PC-3 (cell line): ENCODE data around the gene SPATA33. TPM values are rescaled to one million over a fixed set of nuclear protein-coding genes. Genes with fewer than 3 reads are reported as not detected.

Experiments
- ATAC-seq: fragments of 200-7000 bp; cut with Tn5 transposase; 2 replicates; pipeline ENCODE4 v1.9.1; 2020; ENCODE audit warnings: mild to moderate bottlenecking, moderate library complexity
- BruUV-seq: library from RNA; stranded (reverse); fragments of 400-500 nt; replicated peaks from 2 replicates; lab custom pipeline; 2021; lab: Mats Ljungman, UMichigan
- CTCF ChIA-PET: fragments of 300-600 bp; sonication (Branson Sonifier 250); formaldehyde crosslinking; loops from one replicate; lab custom pipeline; 2022; ENCODE audit warnings: antibody characterized with exemption; lab: Charles Lee
- POLR2A ChIA-PET: fragments of 300-600 bp; sonication (Branson Sonifier 250); formaldehyde crosslinking; loops from one replicate; lab custom pipeline; 2022; ENCODE audit warnings: antibody characterized with exemption; ENCODE audit not compliant: unreplicated experiment; lab: Charles Lee
- DNase-seq: peaks from one replicate; pipeline ENCODE4 v3.0.0-alpha.2; 2015
- H2AFZ ChIP-seq: fragments of 300-600 bp; sonication (generic); 2 replicates; pipeline ENCODE4 v1.6.0; 2016; ENCODE audit warnings: antibody characterized with exemption, low read length
- H3F3A ChIP-seq: fragments of 300-600 bp; sonication (generic); one replicate; pipeline ENCODE4 v1.6.0; 2017; ENCODE audit warnings: antibody characterized with exemption, low read length, control low read depth, mild to moderate bottlenecking; ENCODE audit not compliant: unreplicated experiment
- H3K27ac ChIP-seq: fragments of 300-600 bp; sonication (generic); 2 replicates; pipeline ENCODE4 v1.5.1; 2016; ENCODE audit warnings: mild to moderate bottlenecking, low read length
- H3K27me3 ChIP-seq: fragments of 300-600 bp; sonication (generic); 2 replicates; pipeline ENCODE4 v1.6.1; 2016; ENCODE audit warnings: low read length, mixed read lengths
- H3K36me3 ChIP-seq: fragments of 300-600 bp; sonication (generic); 2 replicates; pipeline ENCODE4 v1.6.1; 2016; ENCODE audit warnings: low read depth, mixed run types, low read length, mixed read lengths
- H3K4me1 ChIP-seq: fragments of 300-600 bp; sonication (generic); 2 replicates; pipeline ENCODE4 v1.5.1; 2016; ENCODE audit warnings: low read length; ENCODE audit not compliant: insufficient read depth
- H3K4me2 ChIP-seq: fragments of 300-600 bp; sonication (generic); 2 replicates; pipeline ENCODE4 v1.6.0; 2016; ENCODE audit warnings: low read length
- H3K4me3 ChIP-seq: fragments of 300-600 bp; sonication (generic); 2 replicates; pipeline ENCODE4 v1.5.1; 2016; ENCODE audit warnings: mild to moderate bottlenecking, low read length, mixed read lengths
- H3K79me2 ChIP-seq: fragments of 300-600 bp; sonication (generic); 2 replicates; pipeline ENCODE4 v1.6.1; 2017; ENCODE audit warnings: low read length, mixed read lengths
- H3K9ac ChIP-seq: fragments of 300-600 bp; sonication (generic); 2 replicates; pipeline ENCODE4 v1.6.0; 2016; ENCODE audit warnings: mild to moderate bottlenecking, low read length
- H3K9me2 ChIP-seq: fragments of 300-600 bp; sonication (generic); replicated peaks from 2 replicates; pipeline ENCODE4 v1.6.1; 2016; ENCODE audit warnings: mixed run types, low read length, mixed read lengths
- H3K9me3 ChIP-seq: fragments of 300-600 bp; sonication (generic); 2 replicates; pipeline ENCODE4 v1.6.1; 2016; ENCODE audit warnings: low read length, mixed read lengths
- H4K20me1 ChIP-seq: fragments of 300-600 bp; sonication (generic); 2 replicates; pipeline ENCODE4 v1.6.1; 2016; ENCODE audit warnings: low read length, mixed read lengths
- EZH2 ChIP-seq: fragments of 300-600 bp; sonication (generic); IDR thresholded peaks from one replicate; pipeline ENCODE4 v1.6.1; 2017; ENCODE audit warnings: antibody characterized with exemption, mild to moderate bottlenecking, low read length; ENCODE audit not compliant: unreplicated experiment
- EZH2phosphoT487 ChIP-seq: fragments of 300-600 bp; sonication (generic); IDR thresholded peaks from 2 replicates; pipeline ENCODE4 v1.6.1; 2018; ENCODE audit warnings: mild to moderate bottlenecking, antibody characterized with exemption, low read length, borderline replicate concordance
- intact Hi-C: fragments of 100-400 bp; cut with micrococcal nuclease; formaldehyde crosslinking; loops from 2 replicates; pipeline ENCODE4 v1.9.0; 2023
- total RNA-seq: library from RNA; depleted of rRNA; stranded (reverse); fragments of >200 nt; gene quantifications from 2 replicates; pipeline ENCODE4 v1.2.3, GENCODE V29; 2014
- TF ChIP-seq, protein P1 (sequence below): fragments of 300-600 bp; sonication (generic); conservative IDR thresholded peaks from 2 replicates; pipeline ENCODE4 v1.5.1; 2017; ENCODE audit warnings: antibody characterized with exemption, low read depth, mild to moderate bottlenecking, low read length

Gene SPATA33
- total RNA-seq, 1 experiment from 2014 or later = 7.9 TPM

DNA sequence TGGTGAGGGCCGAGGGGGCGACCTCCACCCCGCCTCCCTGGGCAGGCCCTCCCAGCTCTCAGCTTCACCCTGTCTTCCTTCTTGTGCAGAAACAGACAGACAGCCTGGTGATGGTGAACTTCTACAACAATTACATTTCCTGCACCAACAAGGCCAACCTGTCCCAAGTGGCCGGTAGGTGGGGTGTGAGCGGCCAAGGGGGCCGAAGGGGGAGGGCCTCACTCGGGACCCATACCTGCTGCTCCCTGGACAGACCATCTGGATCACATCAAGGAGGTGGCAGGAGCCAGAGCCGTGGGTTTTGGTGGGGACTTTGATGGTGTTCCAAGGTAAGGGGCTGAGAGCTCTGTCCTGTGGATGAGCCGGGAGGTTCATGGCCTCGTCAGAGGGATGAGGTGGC, 20.3 kb upstream of the SPATA33 start:
- no peak for TF ChIP-seq EZH2
- TF ChIP-seq EZH2phosphoT487 = no peak
- TF ChIP-seq, protein P1, sequence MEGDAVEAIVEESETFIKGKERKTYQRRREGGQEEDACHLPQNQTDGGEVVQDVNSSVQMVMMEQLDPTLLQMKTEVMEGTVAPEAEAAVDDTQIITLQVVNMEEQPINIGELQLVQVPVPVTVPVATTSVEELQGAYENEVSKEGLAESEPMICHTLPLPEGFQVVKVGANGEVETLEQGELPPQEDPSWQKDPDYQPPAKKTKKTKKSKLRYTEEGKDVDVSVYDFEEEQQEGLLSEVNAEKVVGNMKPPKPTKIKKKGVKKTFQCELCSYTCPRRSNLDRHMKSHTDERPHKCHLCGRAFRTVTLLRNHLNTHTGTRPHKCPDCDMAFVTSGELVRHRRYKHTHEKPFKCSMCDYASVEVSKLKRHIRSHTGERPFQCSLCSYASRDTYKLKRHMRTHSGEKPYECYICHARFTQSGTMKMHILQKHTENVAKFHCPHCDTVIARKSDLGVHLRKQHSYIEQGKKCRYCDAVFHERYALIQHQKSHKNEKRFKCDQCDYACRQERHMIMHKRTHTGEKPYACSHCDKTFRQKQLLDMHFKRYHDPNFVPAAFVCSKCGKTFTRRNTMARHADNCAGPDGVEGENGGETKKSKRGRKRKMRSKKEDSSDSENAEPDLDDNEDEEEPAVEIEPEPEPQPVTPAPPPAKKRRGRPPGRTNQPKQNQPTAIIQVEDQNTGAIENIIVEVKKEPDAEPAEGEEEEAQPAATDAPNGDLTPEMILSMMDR = no peak

DNA sequence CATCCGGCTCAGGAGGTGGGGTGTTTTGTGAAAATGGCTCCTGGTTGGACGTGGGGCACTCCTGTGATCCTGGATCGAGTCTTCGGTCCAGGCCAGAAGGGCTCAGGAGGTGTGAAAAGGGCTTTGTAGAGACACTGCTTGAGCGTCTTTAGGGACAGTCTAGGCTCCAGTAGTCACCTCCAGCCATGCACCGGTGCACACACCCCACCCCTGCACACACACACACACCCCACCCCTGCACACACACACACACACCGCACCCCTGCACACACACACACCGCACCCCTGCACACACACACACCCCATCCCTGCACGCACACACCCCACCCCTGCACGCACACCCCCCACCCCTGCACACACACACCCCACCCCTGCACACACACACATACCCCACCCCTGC, 19.2 kb upstream of the SPATA33 start:
- ATAC-seq (no peak), DNase-seq (no peak)
- Histone ChIP-seq H3K27ac (no peak overlapping the region), H3K4me2 (no peak overlapping the region), H3K9me2 (no peaks in the 10 kb centered on the region), H3K79me2 (no peaks in the 10 kb centered on the region), H3K9ac (no peak overlapping the region), H3F3A (no peaks in the 10 kb centered on the region), H3K36me3 (no peaks in the 10 kb centered on the region), H3K4me3 (no peak overlapping the region), H3K4me1 (peaks cover 3% of the 10 kb centered on the region), H2AFZ (no peak overlapping the region), H3K27me3 (peaks cover 3% of the 10 kb centered on the region; the same call in 1 of the 2 replicates), H3K9me3 (no peaks in the 10 kb centered on the region), H4K20me1 (no peaks in the 10 kb centered on the region)
- ChIA-PET POLR2A (no interaction called here), CTCF (no interaction called here)
- BruUV-seq = no TSS peak
- intact Hi-C loops = no loop called here
- TF ChIP-seq EZH2 (no peak), EZH2phosphoT487 (no peak)
- TF ChIP-seq, protein P1 = no peak

More for the DNA sequence above, 20.3 kb upstream of the SPATA33 start:
- ChIA-PET CTCF (no interaction called here), POLR2A (no interaction called here)
- no peak overlapping the region for H3K4me3 ChIP-seq
- H2AFZ ChIP-seq = no peak overlapping the region
- H3K4me2 ChIP-seq = no peak overlapping the region
- no peaks in the 10 kb centered on the region for H3K9me3 ChIP-seq
- no peak for ATAC-seq
- no peaks in the 10 kb centered on the region for H3K9me2 ChIP-seq
- H3F3A ChIP-seq = no peaks in the 10 kb centered on the region
- H3K4me1 ChIP-seq = peaks cover 13% of the 10 kb centered on the region
- intact Hi-C loops = no loop called here
- H3K79me2 ChIP-seq = no peaks in the 10 kb centered on the region
- no peak overlapping the region for H3K27ac ChIP-seq
- BruUV-seq = no TSS peak
- no peak overlapping the region for H3K9ac ChIP-seq
- H3K36me3 ChIP-seq = no peaks in the 10 kb centered on the region
- peaks cover 3% of the 10 kb centered on the region; the same call in 1 of the 2 replicates for H3K27me3 ChIP-seq
- DNase-seq = no peak
- no peaks in the 10 kb centered on the region for H4K20me1 ChIP-seq

DNA sequence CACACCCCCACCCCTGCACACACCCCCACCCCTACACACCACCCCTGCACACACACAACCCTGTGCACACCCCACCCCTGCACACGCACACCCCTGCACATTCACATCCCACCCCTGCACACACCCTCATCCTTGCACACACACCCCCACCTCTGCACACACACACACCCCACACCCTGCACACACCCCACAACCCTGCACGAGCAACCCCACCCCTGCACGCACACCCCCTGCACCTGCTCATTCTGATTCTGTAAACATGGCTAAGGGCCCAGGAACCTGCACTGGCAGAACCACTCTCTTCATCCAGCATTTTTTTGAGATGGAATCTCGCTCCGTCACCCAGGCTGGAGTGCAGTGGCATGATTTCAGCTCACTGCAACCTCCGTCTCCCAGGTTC, 18.3 kb upstream of the SPATA33 start:
- TF ChIP-seq EZH2 (no peak), EZH2phosphoT487 (no peak)
- TF ChIP-seq, protein P1 = no peak
- BruUV-seq = no TSS peak
- ChIA-PET CTCF (no interaction called here), POLR2A (no interaction called here)
- Histone ChIP-seq H3K4me2 (no peak overlapping the region), H4K20me1 (no peaks in the 10 kb centered on the region), H3K79me2 (no peaks in the 10 kb centered on the region), H3F3A (no peaks in the 10 kb centered on the region), H3K9me3 (no peaks in the 10 kb centered on the region), H3K36me3 (no peaks in the 10 kb centered on the region), H3K9ac (no peak overlapping the region), H3K4me1 (no peaks in the 10 kb centered on the region), H3K4me3 (no peak overlapping the region), H3K27ac (no peak overlapping the region), H2AFZ (no peak overlapping the region), H3K9me2 (no peaks in the 10 kb centered on the region), H3K27me3 (no peaks in the 10 kb centered on the region)
- DNase-seq = no peak
- intact Hi-C loops = no loop called here
- no peak for ATAC-seq
